SK-N-MC (cell line): ENCODE data around the gene SERPINA5.

Source experiments
- EZH2 ChIP-seq: fragments of 200-600 bp; sonication (generic); IDR thresholded peaks from one replicate; pipeline ENCODE4 v1.6.1; 2017; ENCODE audit warnings: antibody characterized with exemption
- POLR2AphosphoS5 ChIP-seq: IDR thresholded peaks from 2 replicates; pipeline ENCODE4 v1.6.1; 2012; ENCODE audit warnings: mild to moderate bottlenecking, low read depth, low read length, borderline replicate concordance

DNA sequence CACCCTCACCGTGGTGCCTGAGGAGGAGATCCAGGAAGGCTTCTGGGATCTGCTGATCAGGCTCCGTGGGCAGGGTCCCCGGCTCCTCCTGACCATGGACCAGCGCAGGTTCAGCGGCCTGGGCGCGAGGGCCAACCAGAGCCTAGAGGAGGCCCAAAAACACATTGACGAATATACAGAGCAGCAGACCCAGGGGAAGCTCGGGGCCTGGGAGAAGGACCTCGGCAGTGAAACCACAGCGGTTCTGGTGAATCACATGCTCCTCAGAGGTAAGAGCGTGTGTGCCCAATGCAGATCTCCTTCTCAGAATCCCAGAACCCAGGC lies 60.4 kb downstream of the SERPINA5 start:
- TF ChIP-seq EZH2 (no peak), POLR2AphosphoS5 (no peak)
